22Rv1 (cell line): ENCODE data around the gene DENND6B.

Experiments
- ZFX ChIP-seq: fragments of 450-650 bp; IDR thresholded peaks from 2 replicates; pipeline ENCODE4 v1.6.1; 2017; ENCODE audit warnings: antibody characterized with exemption, borderline replicate concordance
- TF ChIP-seq, protein P1 (sequence below): fragments of 450-650 bp; IDR thresholded peaks from 2 replicates; pipeline ENCODE4 v1.5.1; 2017; ENCODE audit warnings: mild to moderate bottlenecking

DNA sequence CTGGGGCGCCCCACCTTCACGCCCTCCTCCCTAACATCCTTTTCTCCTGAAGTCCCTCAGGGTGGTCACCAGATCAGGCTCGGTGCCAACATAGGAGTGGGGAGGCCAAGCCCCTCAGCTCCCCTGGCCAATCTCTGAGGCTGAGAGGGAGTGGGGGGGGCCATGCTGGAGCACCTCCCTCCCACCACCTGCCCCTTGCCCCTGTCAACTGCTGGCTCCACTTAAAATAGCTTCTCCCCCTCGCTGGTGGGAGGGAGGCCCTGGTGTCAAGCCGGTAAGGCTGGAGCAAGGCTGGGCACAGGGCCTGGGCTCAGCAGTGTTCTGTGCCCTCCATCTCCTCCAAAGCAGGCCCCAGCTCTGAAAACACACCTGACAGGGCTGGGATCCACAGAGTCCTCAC lies 24.2 kb downstream of the DENND6B start:
- TF ChIP-seq, protein P1, sequence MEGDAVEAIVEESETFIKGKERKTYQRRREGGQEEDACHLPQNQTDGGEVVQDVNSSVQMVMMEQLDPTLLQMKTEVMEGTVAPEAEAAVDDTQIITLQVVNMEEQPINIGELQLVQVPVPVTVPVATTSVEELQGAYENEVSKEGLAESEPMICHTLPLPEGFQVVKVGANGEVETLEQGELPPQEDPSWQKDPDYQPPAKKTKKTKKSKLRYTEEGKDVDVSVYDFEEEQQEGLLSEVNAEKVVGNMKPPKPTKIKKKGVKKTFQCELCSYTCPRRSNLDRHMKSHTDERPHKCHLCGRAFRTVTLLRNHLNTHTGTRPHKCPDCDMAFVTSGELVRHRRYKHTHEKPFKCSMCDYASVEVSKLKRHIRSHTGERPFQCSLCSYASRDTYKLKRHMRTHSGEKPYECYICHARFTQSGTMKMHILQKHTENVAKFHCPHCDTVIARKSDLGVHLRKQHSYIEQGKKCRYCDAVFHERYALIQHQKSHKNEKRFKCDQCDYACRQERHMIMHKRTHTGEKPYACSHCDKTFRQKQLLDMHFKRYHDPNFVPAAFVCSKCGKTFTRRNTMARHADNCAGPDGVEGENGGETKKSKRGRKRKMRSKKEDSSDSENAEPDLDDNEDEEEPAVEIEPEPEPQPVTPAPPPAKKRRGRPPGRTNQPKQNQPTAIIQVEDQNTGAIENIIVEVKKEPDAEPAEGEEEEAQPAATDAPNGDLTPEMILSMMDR: no peak
- no peak for TF ChIP-seq ZFX
